ENCODE results near the gene LHX4.

LHX4 gene

DNA sequence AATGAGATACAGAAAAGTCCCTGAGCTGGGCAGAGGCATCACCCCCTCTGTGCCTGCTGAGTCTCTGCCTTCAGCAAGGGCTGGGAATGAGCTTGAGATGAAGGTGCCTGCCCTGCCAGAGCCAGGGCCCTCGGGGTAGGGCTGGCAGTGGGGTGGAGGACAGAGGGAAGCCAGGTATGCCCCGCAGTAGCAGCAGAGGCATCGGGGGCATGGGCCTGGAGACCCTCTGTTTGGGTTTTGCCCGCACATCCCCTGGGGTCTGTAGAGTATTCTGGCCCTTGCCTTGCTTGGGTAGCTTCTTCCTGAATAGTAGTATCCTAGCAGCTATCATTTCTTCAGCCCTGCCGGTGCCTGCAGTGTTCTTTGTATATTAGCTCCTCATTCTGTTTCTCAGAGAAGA lies 42.4 kb upstream of the LHX4 start:
- 91 to 93% methylated on average over 5 of the region's 5 CpGs for WGBS, 2 experiments
- Histone ChIP-seq H3K36me3 (ENCODE audit: control insufficient read depth, insufficient read depth, low read length) (no peaks in the 10 kb centered on the region), H3K27me3 (ENCODE audit: control insufficient read depth, insufficient read depth, low read length, poor library complexity, severe bottlenecking) (no peaks in the 10 kb centered on the region)

DNA sequence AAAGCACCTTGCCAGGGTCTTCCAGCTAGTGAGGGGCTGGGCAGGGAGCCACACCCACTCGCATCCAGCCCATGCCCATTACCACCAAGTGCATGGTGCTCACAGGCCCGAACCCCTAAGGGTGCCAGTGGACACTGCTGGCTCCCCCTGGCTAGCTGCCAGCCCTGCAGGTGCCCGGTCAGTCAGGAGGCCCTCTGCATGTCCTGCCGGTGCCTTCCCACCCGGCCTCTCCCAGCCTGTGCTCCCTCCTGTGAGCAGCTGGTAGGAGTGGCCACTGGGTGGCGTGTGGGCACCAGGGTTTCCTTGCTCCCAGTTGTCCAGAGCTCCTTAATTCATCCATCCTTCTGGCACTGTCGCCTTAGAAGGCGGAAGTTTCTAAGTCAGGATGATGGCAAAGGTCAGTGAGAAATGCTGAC lies 42.0 kb upstream of the LHX4 start:
- WGBS, 2 experiments, result 48 to 49% methylated on average over 8 of the region's 8 CpGs

More for the DNA sequence above, 42.4 kb upstream of the LHX4 start:
- H3K9me3 ChIP-seq (ENCODE audit: control insufficient read depth, low read length), result no peaks in the 10 kb centered on the region
- H3K4me3 ChIP-seq (ENCODE audit: insufficient read depth, low read depth, low read length), result no peak overlapping the region
- no peak overlapping the region for H3K27ac ChIP-seq (ENCODE audit: insufficient read depth, low read depth, low read length, poor library complexity, severe bottlenecking)
- H3K4me1 ChIP-seq (ENCODE audit: control insufficient read depth, insufficient read depth, low read length), result no peaks in the 10 kb centered on the region

DNA sequence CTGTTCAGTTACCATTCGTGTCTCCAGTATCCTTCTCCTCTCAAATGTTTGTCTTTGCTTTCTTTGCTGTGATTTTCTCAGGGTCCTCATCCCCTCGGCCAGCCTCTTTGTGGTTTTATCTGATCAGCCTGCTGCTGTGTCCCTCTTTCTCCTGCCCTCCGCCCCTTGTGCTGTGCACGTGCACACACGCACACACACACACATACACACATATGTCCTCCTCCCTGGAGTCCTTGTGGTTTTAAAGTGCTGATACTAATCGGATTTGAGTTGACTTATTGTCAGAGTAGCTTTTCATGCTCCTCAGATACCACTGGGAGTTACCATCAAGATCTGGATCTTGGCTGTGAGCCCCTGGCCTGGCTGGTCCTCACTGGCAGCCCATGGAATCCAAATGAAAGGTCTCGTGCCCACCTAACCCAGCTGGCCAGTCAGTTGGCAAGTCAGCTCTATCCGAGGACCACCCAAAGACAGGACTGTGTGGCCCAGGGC lies 41.3 kb upstream of the LHX4 start:
- no peaks in the 10 kb centered on the region for H3K36me3 ChIP-seq (ENCODE audit: control insufficient read depth, insufficient read depth, low read length)
- H3K27ac ChIP-seq (ENCODE audit: insufficient read depth, low read depth, low read length, poor library complexity, severe bottlenecking), result no peak overlapping the region
- no peaks in the 10 kb centered on the region for H3K4me1 ChIP-seq (ENCODE audit: control insufficient read depth, insufficient read depth, low read length)
- no peak overlapping the region for H3K4me3 ChIP-seq (ENCODE audit: insufficient read depth, low read depth, low read length)
- H3K9me3 ChIP-seq (ENCODE audit: control insufficient read depth, low read length), result no peaks in the 10 kb centered on the region
- no peaks in the 10 kb centered on the region for H3K27me3 ChIP-seq (ENCODE audit: control insufficient read depth, insufficient read depth, low read length, poor library complexity, severe bottlenecking)
- 91 to 93% methylated on average over 8 of the region's 8 CpGs for WGBS, 2 experiments

More for the DNA sequence above, 42.0 kb upstream of the LHX4 start:
- Histone ChIP-seq H3K4me1 (ENCODE audit: control insufficient read depth, insufficient read depth, low read length) (no peaks in the 10 kb centered on the region), H3K27me3 (ENCODE audit: control insufficient read depth, insufficient read depth, low read length, poor library complexity, severe bottlenecking) (no peaks in the 10 kb centered on the region), H3K4me3 (ENCODE audit: insufficient read depth, low read depth, low read length) (no peak overlapping the region), H3K27ac (ENCODE audit: insufficient read depth, low read depth, low read length, poor library complexity, severe bottlenecking) (no peak overlapping the region), H3K9me3 (ENCODE audit: control insufficient read depth, low read length) (no peaks in the 10 kb centered on the region), H3K36me3 (ENCODE audit: control insufficient read depth, insufficient read depth, low read length) (no peaks in the 10 kb centered on the region)

- no peaks in the 10 kb centered on the region for H3K36me3 ChIP-seq (ENCODE audit: control insufficient read depth, insufficient read depth, low read length)
- H3K9me3 ChIP-seq (ENCODE audit: control insufficient read depth, low read length), result no peaks in the 10 kb centered on the region
- H3K4me3 ChIP-seq (ENCODE audit: insufficient read depth, low read depth, low read length), result no peak overlapping the region
- no peaks in the 10 kb centered on the region for H3K4me1 ChIP-seq (ENCODE audit: control insufficient read depth, insufficient read depth, low read length)
- 94 to 95% methylated on average over 5 of the region's 5 CpGs for WGBS, 2 experiments
- no peak overlapping the region for H3K27ac ChIP-seq (ENCODE audit: insufficient read depth, low read depth, low read length, poor library complexity, severe bottlenecking)
- H3K27me3 ChIP-seq (ENCODE audit: control insufficient read depth, insufficient read depth, low read length, poor library complexity, severe bottlenecking), result no peaks in the 10 kb centered on the region
Measured at GRCh38 chr1:180190091-180190490, 40.0 kb upstream of the LHX4 start.

DNA sequence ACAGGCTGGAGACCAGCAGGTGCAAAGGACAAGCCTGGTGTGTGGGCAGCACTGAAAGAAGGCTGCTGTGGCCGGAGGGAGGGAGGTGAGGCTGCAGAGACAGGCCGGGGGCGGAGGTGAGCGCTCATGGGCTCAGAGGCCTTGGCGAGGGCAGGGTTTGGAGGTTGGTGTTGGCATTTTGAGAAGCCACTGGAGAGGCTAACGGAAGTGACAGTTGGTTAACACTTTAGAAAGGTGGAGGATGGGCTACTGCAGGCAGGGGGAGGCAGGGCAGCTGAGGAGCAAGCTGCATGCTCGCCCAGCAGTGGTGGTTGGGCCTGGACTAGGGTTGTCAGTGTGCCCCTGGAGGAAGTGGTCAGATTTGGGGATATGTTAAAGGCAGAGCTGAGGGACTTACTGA lies 37.9 kb upstream of the LHX4 start:
- Histone ChIP-seq H3K27ac (ENCODE audit: insufficient read depth, low read depth, low read length, poor library complexity, severe bottlenecking) (no peak overlapping the region), H3K36me3 (ENCODE audit: control insufficient read depth, insufficient read depth, low read length) (no peaks in the 10 kb centered on the region), H3K4me1 (ENCODE audit: control insufficient read depth, insufficient read depth, low read length) (no peaks in the 10 kb centered on the region), H3K9me3 (ENCODE audit: control insufficient read depth, low read length) (no peaks in the 10 kb centered on the region), H3K4me3 (ENCODE audit: insufficient read depth, low read depth, low read length) (no peak overlapping the region), H3K27me3 (ENCODE audit: control insufficient read depth, insufficient read depth, low read length, poor library complexity, severe bottlenecking) (no peaks in the 10 kb centered on the region)
- 89 to 92% methylated on average over 7 of the region's 7 CpGs for WGBS, 2 experiments

DNA sequence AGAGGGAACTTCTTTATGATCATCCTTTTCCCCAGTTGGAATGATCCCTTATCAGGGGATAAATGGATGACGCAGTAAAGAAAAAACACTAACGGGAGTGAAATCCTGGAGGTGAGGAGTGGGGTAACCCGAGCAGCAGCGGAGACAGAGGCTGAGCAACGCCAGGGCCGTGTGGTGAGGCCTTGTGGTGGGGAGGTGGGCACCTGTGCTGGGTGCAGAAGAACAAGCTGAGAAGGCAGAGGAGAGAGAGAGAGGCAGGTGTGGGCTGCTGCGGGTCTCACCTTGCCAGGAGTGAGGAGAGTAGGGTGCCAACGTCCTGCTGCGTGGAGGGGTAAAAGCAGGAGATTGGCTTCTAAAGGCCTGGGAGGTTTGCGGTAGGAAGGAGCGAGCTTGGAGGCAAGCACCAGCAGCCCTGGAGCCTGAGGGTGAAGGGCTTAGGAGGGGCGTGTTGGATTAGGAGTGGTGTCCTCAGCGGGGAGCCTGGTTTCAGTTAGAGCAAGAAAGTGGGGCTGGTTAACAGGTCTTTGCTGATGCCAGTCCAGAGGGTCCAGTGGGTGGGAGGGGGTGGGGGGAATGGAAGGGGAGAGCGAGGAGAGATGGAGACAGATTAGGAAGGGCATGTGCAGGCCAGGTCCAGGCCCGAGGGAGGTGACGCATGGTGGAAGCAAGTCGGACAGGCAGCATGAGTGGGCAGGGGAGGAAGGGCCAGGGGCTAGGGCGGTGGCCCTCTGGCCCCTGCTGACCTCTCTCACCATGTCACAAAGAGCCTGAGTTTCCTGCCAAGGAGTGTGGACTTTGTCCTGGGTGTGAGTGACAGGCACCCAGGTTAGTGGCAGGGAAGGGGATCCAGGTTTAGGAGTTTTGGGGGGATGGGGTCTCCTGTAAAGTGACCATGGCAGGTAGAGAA lies 36.7 kb upstream of the LHX4 start:
- Histone ChIP-seq H3K36me3 (ENCODE audit: control insufficient read depth, insufficient read depth, low read length) (no peaks in the 10 kb centered on the region), H3K4me1 (ENCODE audit: control insufficient read depth, insufficient read depth, low read length) (peaks cover 4% of the 10 kb centered on the region), H3K9me3 (ENCODE audit: control insufficient read depth, low read length) (no peaks in the 10 kb centered on the region), H3K27ac (ENCODE audit: insufficient read depth, low read depth, low read length, poor library complexity, severe bottlenecking) (no peak overlapping the region), H3K27me3 (ENCODE audit: control insufficient read depth, insufficient read depth, low read length, poor library complexity, severe bottlenecking) (no peaks in the 10 kb centered on the region), H3K4me3 (ENCODE audit: insufficient read depth, low read depth, low read length) (no peak overlapping the region)
- whole genome bisulfite sequencing, 2 experiments, result 90 to 92% methylated on average over 18 of the region's 18 CpGs

DNA sequence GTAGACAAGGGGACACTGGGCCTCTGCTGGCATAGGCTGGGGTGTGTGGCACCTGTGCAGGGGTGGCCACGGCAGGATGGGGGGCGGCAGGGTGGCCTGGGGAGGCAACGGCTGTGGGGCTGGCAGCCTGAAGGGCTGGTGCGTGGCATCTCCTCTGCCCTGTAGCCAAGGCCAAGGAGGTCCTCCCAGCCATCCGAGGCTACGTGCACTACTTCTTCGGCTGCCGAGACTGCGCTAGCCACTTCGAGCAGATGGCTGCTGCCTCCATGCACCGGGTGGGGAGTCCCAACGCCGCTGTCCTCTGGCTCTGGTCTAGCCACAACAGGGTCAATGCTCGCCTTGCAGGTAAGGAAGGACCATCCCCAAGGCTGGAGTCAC lies 36.0 kb upstream of the LHX4 start:
- Histone ChIP-seq H3K27ac (ENCODE audit: insufficient read depth, low read depth, low read length, poor library complexity, severe bottlenecking) (no peak overlapping the region), H3K4me1 (ENCODE audit: control insufficient read depth, insufficient read depth, low read length) (peaks cover 4% of the 10 kb centered on the region), H3K4me3 (ENCODE audit: insufficient read depth, low read depth, low read length) (no peak overlapping the region), H3K36me3 (ENCODE audit: control insufficient read depth, insufficient read depth, low read length) (no peaks in the 10 kb centered on the region), H3K9me3 (ENCODE audit: control insufficient read depth, low read length) (no peaks in the 10 kb centered on the region), H3K27me3 (ENCODE audit: control insufficient read depth, insufficient read depth, low read length, poor library complexity, severe bottlenecking) (no peaks in the 10 kb centered on the region)
- 96% methylated on average over 14 of the region's 14 CpGs for whole genome bisulfite sequencing, 2 experiments

DNA sequence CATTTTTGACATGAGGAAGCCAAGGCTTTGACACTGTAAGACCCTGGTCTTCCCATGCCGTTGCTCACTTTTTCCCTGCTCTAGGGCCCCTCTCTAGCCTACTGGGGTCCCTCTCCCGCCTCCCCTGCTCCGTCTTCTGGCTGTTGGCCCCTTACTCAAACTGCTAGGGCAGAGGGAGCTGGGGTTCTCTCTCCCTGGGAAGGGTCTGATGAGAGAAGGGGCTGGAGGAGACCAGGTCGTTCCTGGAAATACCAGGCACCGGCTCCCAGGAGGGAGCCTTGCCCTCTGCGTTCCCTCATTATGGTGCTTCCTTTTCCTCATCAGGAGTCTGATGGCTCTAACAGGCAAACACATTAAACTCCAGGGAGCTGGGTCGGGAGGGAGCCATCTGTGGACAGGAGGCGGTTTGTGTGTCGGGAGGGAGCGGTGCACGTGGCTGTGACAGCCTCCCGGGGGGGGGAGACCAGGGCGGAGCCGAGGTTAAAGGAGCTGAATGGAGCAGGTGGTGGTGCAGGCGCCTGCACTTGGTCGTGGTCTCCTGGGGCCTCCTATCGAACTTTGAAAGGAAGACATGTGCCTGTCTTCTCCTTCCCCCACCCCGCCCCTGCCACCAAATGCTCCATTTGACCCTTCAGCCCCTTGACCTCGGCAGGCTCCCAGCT lies 35.4 kb upstream of the LHX4 start:
- H3K4me1 ChIP-seq (ENCODE audit: control insufficient read depth, insufficient read depth, low read length), result peaks cover 4% of the 10 kb centered on the region
- WGBS, 2 experiments, result 72 to 75% methylated on average over 19 of the region's 19 CpGs
- no peak overlapping the region for H3K4me3 ChIP-seq (ENCODE audit: insufficient read depth, low read depth, low read length)
- H3K27me3 ChIP-seq (ENCODE audit: control insufficient read depth, insufficient read depth, low read length, poor library complexity, severe bottlenecking), result no peaks in the 10 kb centered on the region
- H3K9me3 ChIP-seq (ENCODE audit: control insufficient read depth, low read length), result no peaks in the 10 kb centered on the region
- no peaks in the 10 kb centered on the region for H3K36me3 ChIP-seq (ENCODE audit: control insufficient read depth, insufficient read depth, low read length)
- no peak overlapping the region for H3K27ac ChIP-seq (ENCODE audit: insufficient read depth, low read depth, low read length, poor library complexity, severe bottlenecking)

- H3K9me3 ChIP-seq (ENCODE audit: control insufficient read depth, low read length), result no peaks in the 10 kb centered on the region
- WGBS, 2 experiments, result 96 to 97% methylated on average over 3 of the region's 3 CpGs
- H3K4me3 ChIP-seq (ENCODE audit: insufficient read depth, low read depth, low read length), result no peak overlapping the region
- peaks cover 4% of the 10 kb centered on the region for H3K4me1 ChIP-seq (ENCODE audit: control insufficient read depth, insufficient read depth, low read length)
- no peaks in the 10 kb centered on the region for H3K36me3 ChIP-seq (ENCODE audit: control insufficient read depth, insufficient read depth, low read length)
- no peak overlapping the region for H3K27ac ChIP-seq (ENCODE audit: insufficient read depth, low read depth, low read length, poor library complexity, severe bottlenecking)
- no peaks in the 10 kb centered on the region for H3K27me3 ChIP-seq (ENCODE audit: control insufficient read depth, insufficient read depth, low read length, poor library complexity, severe bottlenecking)
Measured at GRCh38 chr1:180195401-180195800, 34.7 kb upstream of the LHX4 start.

DNA sequence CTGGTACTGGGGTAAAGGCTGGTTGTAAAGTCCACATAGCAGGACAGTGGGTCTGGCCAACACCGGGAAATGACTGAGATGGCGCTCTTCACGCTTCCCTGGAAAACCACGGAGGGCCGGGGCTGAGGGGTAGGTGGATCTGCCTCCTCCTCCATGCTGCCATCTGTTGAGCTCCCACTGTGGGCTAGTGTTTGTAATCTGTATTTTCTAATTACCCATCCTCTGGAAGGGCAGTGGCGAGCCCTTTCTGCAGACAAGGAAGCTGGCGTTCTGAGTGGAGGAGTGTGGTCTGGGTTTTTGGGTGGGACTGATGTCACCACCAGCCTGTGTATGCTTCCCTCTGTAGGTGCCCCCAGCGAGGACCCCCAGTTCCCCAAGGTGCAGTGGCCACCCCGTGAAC lies 34.1 kb upstream of the LHX4 start:
- Histone ChIP-seq H3K9me3 (ENCODE audit: control insufficient read depth, low read length) (no peaks in the 10 kb centered on the region), H3K36me3 (ENCODE audit: control insufficient read depth, insufficient read depth, low read length) (no peaks in the 10 kb centered on the region), H3K4me1 (ENCODE audit: control insufficient read depth, insufficient read depth, low read length) (peaks cover 4% of the 10 kb centered on the region), H3K4me3 (ENCODE audit: insufficient read depth, low read depth, low read length) (no peak overlapping the region), H3K27me3 (ENCODE audit: control insufficient read depth, insufficient read depth, low read length, poor library complexity, severe bottlenecking) (no peaks in the 10 kb centered on the region), H3K27ac (ENCODE audit: insufficient read depth, low read depth, low read length, poor library complexity, severe bottlenecking) (no peak overlapping the region)
- 96 to 97% methylated on average over 9 of the region's 9 CpGs for WGBS, 2 experiments

All from ectodermal cell (in vitro differentiated cells).